Body of pancreas (tissue), 4 donors: ENCODE results near the gene APBA2. TPM values are rescaled to one million over a fixed set of nuclear protein-coding genes. Genes with fewer than 3 reads are reported as not detected.

Experiments used
- ATAC-seq: fragments of 150-250 bp; one replicate; pipeline ENCODE4 v1.9.1; 2016
- DNase-seq, 4 donors: peaks; one replicate each; pipeline ENCODE4 v3.0.0-alpha.2; 2019
- H3K27ac ChIP-seq, 4 donors: fragments of 200-600 bp; sonication (generic); 1 replicate in 3 of 4; 2 replicates in 1 of 4; pipeline versions ENCODE4 v1.5.1 to v1.6.1; 2016 to 2019; ENCODE audit warnings: mild to moderate bottlenecking in 1 of 4, mixed read lengths in 1 of 4, moderate library complexity in 1 of 4
- H3K27me3 ChIP-seq, 2 donors: fragments of 200-600 bp; sonication (generic); one replicate each; pipeline ENCODE4 v1.6.0; 2016; ENCODE audit warnings: mild to moderate bottlenecking in 1 of 2
- H3K36me3 ChIP-seq, 2 donors: fragments of 200-600 bp; sonication (generic); replicated peaks in 1 of 2; 2 replicates each; pipeline ENCODE4 v1.5.1; 2016; ENCODE audit warnings: low read depth in 2 of 2; ENCODE audit not compliant: insufficient read depth in 1 of 2
- H3K4me1 ChIP-seq: fragments of 200-600 bp; sonication (generic); one replicate; pipeline ENCODE4 v1.6.0; 2016
- H3K4me3 ChIP-seq, 2 donors: fragments of 200-600 bp; sonication (generic); 1 replicate in 1 of 2; 2 replicates in 1 of 2; pipeline ENCODE4 v1.5.1; 2016 to 2019
- H3K9me3 ChIP-seq, 3 donors: fragments of 200-600 bp; sonication (generic); 1 replicate in 2 of 3; 2 replicates in 1 of 3; pipeline ENCODE4 v1.5.1; 2016
- POLR2A ChIP-seq, 3 donors: fragments of 450-650 bp; IDR thresholded peaks; one replicate each; pipeline ENCODE4 v1.6.1; 2016; ENCODE audit warnings: antibody characterized with exemption in 3 of 3, mild to moderate bottlenecking in 2 of 3
- WGBS, 2 donors: methylation state at CpG; one replicate each; pipeline ENCODE4 v1.1.5; 2017; 5-methylcytosine and 5-hydroxymethylcytosine counted together
- intact Hi-C: fragments of 100-400 bp; cut with DNase I; formaldehyde crosslinking; loops from one replicate; pipeline ENCODE4 v1.15.1; 2023
- total RNA-seq, 2 donors: library from RNA; depleted of rRNA; stranded (reverse); fragments of >200 nt; gene quantifications; one replicate each; pipeline ENCODE4 v1.1.0, GENCODE V29; 2016
- TF ChIP-seq, protein P1 (sequence below), 7 experiments: fragments of 450-650 bp in 4 of 7; fragments of 200-600 bp in 3 of 7; sonication (generic) in 3 of 7; IDR thresholded peaks; one replicate each; pipeline ENCODE4 v1.5.1; 2016 to 2019; ENCODE audit warnings: antibody characterized with exemption in 7 of 7

APBA2 gene
- total RNA-seq, 2 donors from 2014 or later: 13.2 to 29.0 TPM

DNA sequence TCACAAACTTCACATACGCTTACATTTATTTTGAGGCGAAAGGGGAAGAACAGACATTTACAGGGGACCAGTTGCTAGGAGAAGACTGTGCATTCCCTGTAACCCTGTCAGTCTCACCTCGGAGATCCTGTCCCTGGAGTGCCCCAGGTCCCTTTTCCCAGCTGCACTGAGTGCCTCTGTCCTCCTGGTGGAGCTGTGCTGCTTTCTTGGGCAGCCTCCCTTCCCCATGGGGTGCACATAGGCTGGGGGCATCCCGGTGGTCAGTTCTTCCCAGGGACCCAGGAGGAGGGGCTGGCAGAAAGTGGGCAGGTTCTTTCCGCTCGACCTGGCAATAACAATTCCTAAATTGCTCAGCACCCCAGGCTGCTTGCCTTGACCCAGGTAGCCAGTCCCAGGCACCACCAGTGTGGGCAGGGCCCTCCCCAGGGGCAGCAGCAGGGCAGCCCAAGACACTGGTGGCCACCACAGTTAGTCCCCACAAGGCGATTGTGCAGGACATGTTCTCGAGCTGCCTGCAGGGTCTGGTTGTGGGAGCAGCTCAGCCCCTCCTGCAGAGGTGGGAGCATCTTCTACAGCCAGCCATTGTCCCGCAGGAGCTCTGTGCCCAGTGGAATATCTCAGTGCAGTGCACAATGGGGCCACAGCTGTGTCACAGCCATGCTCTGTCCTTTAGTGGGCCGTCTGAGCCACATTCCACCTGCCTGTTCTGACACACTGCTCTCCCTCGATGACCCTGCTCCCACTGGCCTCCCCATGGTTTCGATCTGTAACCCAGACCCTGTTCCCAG is 36.3 kb downstream of the APBA2 start:
- WGBS, 2 donors: 84 to 86% methylated on average over 9 to 12 of the region's 12 CpGs
- Histone ChIP-seq H3K27me3 (no peaks in the 10 kb centered on the region), H3K9me3 (no peaks in the 10 kb centered on the region), H3K27ac (no peak overlapping the region), H3K36me3 (no peaks in the 10 kb centered on the region), H3K4me1 (no peaks in the 10 kb centered on the region), H3K4me3 (no peak overlapping the region)
- TF ChIP-seq, protein P1, sequence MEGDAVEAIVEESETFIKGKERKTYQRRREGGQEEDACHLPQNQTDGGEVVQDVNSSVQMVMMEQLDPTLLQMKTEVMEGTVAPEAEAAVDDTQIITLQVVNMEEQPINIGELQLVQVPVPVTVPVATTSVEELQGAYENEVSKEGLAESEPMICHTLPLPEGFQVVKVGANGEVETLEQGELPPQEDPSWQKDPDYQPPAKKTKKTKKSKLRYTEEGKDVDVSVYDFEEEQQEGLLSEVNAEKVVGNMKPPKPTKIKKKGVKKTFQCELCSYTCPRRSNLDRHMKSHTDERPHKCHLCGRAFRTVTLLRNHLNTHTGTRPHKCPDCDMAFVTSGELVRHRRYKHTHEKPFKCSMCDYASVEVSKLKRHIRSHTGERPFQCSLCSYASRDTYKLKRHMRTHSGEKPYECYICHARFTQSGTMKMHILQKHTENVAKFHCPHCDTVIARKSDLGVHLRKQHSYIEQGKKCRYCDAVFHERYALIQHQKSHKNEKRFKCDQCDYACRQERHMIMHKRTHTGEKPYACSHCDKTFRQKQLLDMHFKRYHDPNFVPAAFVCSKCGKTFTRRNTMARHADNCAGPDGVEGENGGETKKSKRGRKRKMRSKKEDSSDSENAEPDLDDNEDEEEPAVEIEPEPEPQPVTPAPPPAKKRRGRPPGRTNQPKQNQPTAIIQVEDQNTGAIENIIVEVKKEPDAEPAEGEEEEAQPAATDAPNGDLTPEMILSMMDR (IDR thresholded peaks at IDR 0.05): no peak
- no peak for TF ChIP-seq POLR2A (IDR thresholded peaks at IDR 0.05)
- intact Hi-C loops: no loop called here
- no peak for DNase-seq
- ATAC-seq: no peak

DNA sequence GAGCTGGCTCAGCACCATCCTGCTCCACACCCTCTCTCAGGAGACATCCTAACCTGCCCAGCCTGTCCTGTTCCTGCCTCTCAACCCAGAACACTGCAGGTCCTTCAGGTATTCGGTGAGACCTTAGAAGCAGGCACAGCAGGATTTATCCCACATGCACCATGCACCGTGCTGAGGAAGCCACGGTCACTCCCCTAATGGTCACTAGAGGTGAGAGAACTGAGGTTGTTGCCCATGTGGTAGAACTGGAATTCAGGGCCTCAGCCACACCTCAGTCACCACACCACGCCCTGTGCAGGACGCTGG is 36.9 kb downstream of the APBA2 start:
- no peaks in the 10 kb centered on the region for H3K36me3 ChIP-seq
- TF ChIP-seq, protein P1 (IDR thresholded peaks at IDR 0.05): no peak
- no peak for TF ChIP-seq POLR2A (IDR thresholded peaks at IDR 0.05)
- no peak overlapping the region for H3K4me3 ChIP-seq
- DNase-seq (no peak), ATAC-seq (no peak)
- no peaks in the 10 kb centered on the region for H3K4me1 ChIP-seq
- H3K27me3 ChIP-seq: no peaks in the 10 kb centered on the region
- WGBS, 2 donors: 77 to 90% methylated on average over 4 to 5 of the region's 5 CpGs
- H3K9me3 ChIP-seq: no peaks in the 10 kb centered on the region
- no peak overlapping the region for H3K27ac ChIP-seq
- intact Hi-C loops: no loop called here

DNA sequence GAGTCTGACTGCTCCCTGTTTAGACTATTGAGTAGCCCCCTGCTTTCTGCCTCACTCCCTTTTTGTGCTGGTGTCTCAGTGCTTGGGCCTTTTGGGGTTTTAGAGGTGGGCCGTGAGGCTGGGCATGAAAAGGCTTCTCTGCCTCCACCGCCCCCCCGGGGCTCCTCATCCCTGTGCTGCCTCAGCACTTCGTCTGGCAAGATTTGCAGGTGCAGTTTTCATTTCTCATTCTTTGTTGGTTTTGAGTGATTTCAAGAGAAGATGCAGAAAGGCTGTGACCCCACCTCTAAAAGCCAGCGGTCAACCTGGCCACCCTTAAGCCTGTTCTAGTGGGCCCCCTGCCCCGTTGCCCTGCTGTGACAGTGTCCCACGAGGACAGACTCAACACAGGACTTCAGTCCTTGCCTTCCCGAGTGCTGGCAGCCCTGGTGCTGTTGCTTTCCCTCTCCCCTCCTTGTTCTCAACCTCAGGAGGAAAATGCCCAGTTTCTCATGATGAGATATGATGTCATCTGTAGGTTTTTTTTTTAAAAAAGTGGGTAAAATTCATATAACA is 38.0 kb downstream of the APBA2 start:
- H3K4me1 ChIP-seq: no peaks in the 10 kb centered on the region
- H3K4me3 ChIP-seq: no peak overlapping the region
- WGBS, 2 donors: 78 to 81% methylated on average over 8 of the region's 8 CpGs
- intact Hi-C loops: no loop called here
- no peak overlapping the region for H3K27ac ChIP-seq
- H3K36me3 ChIP-seq: no peaks in the 10 kb centered on the region
- no peak for ATAC-seq
- TF ChIP-seq, protein P1 (IDR thresholded peaks at IDR 0.05): no peak
- no peak for TF ChIP-seq POLR2A (IDR thresholded peaks at IDR 0.05)
- no peaks in the 10 kb centered on the region for H3K27me3 ChIP-seq
- no peaks in the 10 kb centered on the region for H3K9me3 ChIP-seq
- no peak for DNase-seq

DNA sequence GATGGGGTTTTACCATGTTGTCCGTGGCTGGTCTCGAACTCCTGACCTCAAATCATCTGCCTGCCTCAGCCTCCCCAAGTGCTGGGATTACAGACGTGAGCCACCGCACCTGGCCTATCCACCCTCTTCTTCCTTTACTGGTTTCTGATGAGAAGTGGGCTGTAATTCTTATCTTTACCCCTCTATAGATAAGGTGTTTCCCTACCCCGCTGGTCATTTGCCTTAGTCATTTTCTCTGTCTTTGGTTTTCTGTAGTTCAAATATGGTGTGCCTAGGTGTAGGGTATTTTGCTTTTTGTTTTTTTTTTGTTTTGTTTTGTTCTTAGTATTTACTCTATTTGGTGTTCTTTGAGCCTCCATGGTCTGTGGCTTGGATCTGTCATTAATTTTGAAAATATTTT is 41.3 kb downstream of the APBA2 start:
- ATAC-seq (no peak), DNase-seq (no peak)
- TF ChIP-seq POLR2A (IDR thresholded peaks at IDR 0.05): no peak
- TF ChIP-seq, protein P1 (IDR thresholded peaks at IDR 0.05): no peak
- 87 to 94% methylated on average over 5 of the region's 5 CpGs for WGBS, 2 donors
- Histone ChIP-seq H3K4me1 (no peaks in the 10 kb centered on the region), H3K9me3 (no peaks in the 10 kb centered on the region), H3K27ac (no peak overlapping the region), H3K27me3 (no peaks in the 10 kb centered on the region), H3K36me3 (no peaks in the 10 kb centered on the region), H3K4me3 (no peak overlapping the region)
- intact Hi-C loops: no loop called here

DNA sequence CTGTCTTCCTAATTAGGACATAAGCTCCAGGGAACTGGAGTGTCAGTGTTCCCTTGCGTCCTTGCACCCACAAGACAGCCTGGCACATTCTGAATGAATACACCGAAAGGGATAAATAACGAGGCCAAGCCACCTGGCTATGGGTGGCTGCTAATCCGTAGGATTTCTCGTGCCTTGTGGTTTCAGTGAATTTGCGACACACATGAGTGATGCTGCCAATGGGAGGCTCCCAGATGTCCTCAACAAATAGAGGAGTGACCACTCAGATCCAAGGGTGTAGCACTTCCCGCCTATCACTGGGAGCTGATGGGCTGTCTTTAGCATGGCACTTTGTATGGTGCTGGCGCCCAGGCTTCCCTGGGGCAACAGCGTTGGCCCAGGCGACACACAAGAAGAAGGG is 43.4 kb downstream of the APBA2 start:
- Histone ChIP-seq H3K36me3 (no peaks in the 10 kb centered on the region), H3K27me3 (no peaks in the 10 kb centered on the region), H3K4me3 (no peak overlapping the region), H3K27ac (no peak overlapping the region), H3K9me3 (no peaks in the 10 kb centered on the region), H3K4me1 (peaks cover 4% of the 10 kb centered on the region)
- TF ChIP-seq, protein P1 (IDR thresholded peaks at IDR 0.05): no peak
- no peak for TF ChIP-seq POLR2A (IDR thresholded peaks at IDR 0.05)
- ATAC-seq (no peak), DNase-seq (no peak)
- WGBS, 2 donors: 94 to 97% methylated on average over 10 of the region's 10 CpGs
- intact Hi-C loops: no loop called here
